Lower lobe of right lung (tissue), 2 donors: ENCODE measurements around the gene YPEL1. TPM values are rescaled to one million over a fixed set of nuclear protein-coding genes. Genes with fewer than 3 reads are reported as not detected.

ENCODE experiments used
- ATAC-seq, 2 donors: fragments of 200-7000 bp; cut with Tn5 transposase; one replicate each; pipeline ENCODE4 v1.9.1; 2020 to 2022; ENCODE audit warnings: mild to moderate bottlenecking in 2 of 2, moderate library complexity in 2 of 2
- DNase-seq: peaks from one replicate; pipeline ENCODE4 v3.0.0-alpha.2; 2020
- H3K27ac ChIP-seq: fragments of 200-600 bp; one replicate; pipeline ENCODE4 v1.8.0; 2022
- H3K27me3 ChIP-seq: fragments of 200-600 bp; one replicate; pipeline ENCODE4 v1.8.0; 2022; ENCODE audit warnings: low read depth
- H3K36me3 ChIP-seq: fragments of 200-600 bp; one replicate; pipeline ENCODE4 v1.8.0; 2022; ENCODE audit warnings: mild to moderate bottlenecking
- H3K4me1 ChIP-seq: fragments of 200-600 bp; one replicate; pipeline ENCODE4 v1.8.0; 2022
- H3K4me3 ChIP-seq: fragments of 200-600 bp; one replicate; pipeline ENCODE4 v1.8.0; 2022; ENCODE audit warnings: mild to moderate bottlenecking
- H3K9me3 ChIP-seq: fragments of 200-600 bp; one replicate; pipeline ENCODE4 v1.8.0; 2022
- intact Hi-C: fragments of 100-400 bp; cut with DNase I; formaldehyde crosslinking; loops from one replicate; pipeline ENCODE4 v1.11.0; 2022
- total RNA-seq: library from RNA; stranded (reverse); fragmentation: NEBNext Ultra II Directional; extraction: Animal tissue kit (Norgen Biotek cat#: 25700); gene quantifications from one replicate; pipeline ENCODE4 v1.2.1, GENCODE V29; 2021
- TF ChIP-seq, protein P1 (sequence below): fragments of 200-600 bp; IDR thresholded peaks from one replicate; pipeline ENCODE4 v1.8.0; 2022; ENCODE audit warnings: antibody characterized with exemption, mild to moderate bottlenecking
- donor health status: DM: no; HTN: yes; CAD: no; lungs with severe emphysema.

Gene YPEL1
- total RNA-seq, 1 donor from 2014 or later: 7.6 TPM

DNA sequence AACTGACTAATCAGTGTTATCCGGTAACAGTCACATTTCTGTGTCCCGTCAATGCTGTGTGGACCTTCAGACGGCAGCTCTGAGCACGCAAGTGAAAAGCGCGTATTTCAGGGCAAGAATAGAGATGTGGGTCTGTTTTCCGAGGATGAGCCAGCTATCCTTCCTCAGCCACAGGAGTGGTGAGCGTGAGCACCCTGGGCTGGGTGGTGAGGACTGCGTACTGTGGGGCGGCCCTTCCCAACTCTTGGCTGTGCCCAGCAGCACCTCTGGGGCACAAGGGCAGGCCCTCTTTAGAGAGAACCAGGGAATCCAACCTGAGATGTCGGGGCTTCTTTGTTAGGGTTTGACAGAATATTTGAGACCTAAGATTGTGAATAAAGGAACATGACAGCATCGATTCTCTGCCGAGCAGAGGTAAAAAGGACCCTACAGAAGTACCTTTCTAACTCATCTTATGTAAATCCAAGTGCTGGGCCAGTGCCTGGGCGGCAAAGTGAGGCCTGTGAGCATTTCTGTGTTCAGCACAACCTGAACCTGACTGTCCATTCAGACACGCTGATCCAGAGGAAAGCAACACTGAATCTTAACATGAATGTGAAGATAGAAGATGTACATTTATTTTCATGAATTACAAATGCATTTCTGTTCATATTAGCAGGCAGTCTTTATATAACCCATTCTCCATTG is 26.5 kb upstream of the YPEL1 start:
- no peak overlapping the region for H3K27ac ChIP-seq
- no peak overlapping the region for H3K4me3 ChIP-seq
- H3K9me3 ChIP-seq: no peaks in the 10 kb centered on the region
- no peak for ATAC-seq
- TF ChIP-seq, protein P1, sequence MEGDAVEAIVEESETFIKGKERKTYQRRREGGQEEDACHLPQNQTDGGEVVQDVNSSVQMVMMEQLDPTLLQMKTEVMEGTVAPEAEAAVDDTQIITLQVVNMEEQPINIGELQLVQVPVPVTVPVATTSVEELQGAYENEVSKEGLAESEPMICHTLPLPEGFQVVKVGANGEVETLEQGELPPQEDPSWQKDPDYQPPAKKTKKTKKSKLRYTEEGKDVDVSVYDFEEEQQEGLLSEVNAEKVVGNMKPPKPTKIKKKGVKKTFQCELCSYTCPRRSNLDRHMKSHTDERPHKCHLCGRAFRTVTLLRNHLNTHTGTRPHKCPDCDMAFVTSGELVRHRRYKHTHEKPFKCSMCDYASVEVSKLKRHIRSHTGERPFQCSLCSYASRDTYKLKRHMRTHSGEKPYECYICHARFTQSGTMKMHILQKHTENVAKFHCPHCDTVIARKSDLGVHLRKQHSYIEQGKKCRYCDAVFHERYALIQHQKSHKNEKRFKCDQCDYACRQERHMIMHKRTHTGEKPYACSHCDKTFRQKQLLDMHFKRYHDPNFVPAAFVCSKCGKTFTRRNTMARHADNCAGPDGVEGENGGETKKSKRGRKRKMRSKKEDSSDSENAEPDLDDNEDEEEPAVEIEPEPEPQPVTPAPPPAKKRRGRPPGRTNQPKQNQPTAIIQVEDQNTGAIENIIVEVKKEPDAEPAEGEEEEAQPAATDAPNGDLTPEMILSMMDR: no peak
- H3K27me3 ChIP-seq: no peaks in the 10 kb centered on the region
- no peaks in the 10 kb centered on the region for H3K4me1 ChIP-seq
- no peak for DNase-seq
- H3K36me3 ChIP-seq: peaks cover 89% of the 10 kb centered on the region
- intact Hi-C loops: no loop called here

DNA sequence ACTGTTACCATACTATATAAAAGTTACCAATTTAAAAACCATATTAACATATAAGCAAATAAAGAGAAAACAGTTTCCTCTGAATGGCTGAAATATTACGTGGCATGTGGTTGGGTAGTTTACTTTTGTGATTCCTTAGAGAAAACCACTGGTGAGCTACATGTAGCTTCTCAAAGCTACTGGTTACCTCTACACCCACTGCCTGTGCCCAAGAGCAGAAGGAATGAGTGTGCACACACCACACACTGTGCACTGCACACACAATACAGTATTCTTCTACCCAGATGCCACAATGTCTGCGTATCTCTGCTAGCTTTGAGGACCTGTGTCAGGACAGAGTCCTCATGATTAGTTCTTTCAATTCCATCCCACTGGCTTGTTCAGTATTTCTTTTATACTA is 25.5 kb upstream of the YPEL1 start:
- no peak for ATAC-seq
- intact Hi-C loops: no loop called here
- H3K27ac ChIP-seq: no peak overlapping the region
- H3K36me3 ChIP-seq: peaks cover 85% of the 10 kb centered on the region
- TF ChIP-seq, protein P1: no peak
- DNase-seq: no peak
- H3K4me1 ChIP-seq: no peaks in the 10 kb centered on the region
- H3K27me3 ChIP-seq: no peaks in the 10 kb centered on the region
- no peaks in the 10 kb centered on the region for H3K9me3 ChIP-seq
- H3K4me3 ChIP-seq: no peak overlapping the region

DNA sequence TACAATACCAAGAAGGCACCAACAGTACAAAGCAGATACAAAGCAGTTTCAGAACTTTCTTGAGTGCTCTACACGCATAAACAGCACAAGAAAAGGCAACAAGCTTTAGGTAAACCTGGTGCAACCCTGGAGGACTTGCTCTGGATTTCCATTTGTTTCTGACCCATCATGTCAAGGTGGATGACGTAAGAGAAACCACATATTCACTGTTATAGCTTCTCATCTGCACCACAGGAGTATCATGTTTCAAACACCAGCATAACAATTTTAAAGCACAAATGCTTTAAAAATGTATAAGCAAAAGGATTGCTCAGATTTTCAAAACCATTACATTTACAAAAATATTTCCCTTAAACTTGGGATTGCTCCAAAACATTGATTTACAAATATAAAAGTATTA is 25.0 kb upstream of the YPEL1 start:
- TF ChIP-seq, protein P1: no peak
- Histone ChIP-seq H3K9me3 (no peaks in the 10 kb centered on the region), H3K27me3 (no peaks in the 10 kb centered on the region), H3K4me1 (peaks cover 2% of the 10 kb centered on the region), H3K4me3 (no peak overlapping the region), H3K27ac (no peak overlapping the region), H3K36me3 (peaks cover 83% of the 10 kb centered on the region)
- ATAC-seq: no peak
- intact Hi-C loops: no loop called here
- no peak for DNase-seq

DNA sequence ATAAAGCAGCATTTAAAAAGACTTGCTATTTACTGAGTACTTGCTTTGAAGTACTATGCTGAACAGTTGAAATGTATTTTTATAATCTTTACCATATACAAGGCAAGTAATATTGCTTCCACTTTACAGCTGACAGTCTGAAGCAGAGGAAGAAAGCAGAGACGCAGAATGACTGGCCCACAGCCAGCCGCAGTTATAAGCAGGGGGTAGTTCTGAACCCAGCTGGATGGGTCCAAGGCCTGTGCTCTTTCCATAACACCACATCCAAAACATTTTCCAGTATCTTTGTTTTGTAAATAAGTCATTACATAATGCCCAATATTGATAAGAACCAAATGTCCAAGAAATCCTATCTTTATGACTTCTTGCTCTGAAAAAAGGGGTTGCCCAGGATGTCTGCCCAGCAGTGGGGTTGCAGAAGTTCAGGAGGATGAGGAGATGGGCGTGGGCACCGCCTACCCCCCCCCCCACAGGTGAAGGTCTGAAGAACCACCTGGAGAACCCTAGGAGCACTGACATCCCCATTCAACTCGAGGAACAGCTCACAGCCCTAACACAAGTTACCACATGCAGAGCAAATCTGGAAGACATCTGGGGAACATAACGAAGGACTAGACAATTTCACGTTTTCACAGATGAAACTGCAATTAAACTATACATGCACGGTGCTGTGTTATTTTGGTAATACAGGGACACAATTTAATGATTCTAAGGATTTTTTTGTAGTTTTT is 24.2 kb upstream of the YPEL1 start:
- H3K9me3 ChIP-seq: no peaks in the 10 kb centered on the region
- no peak overlapping the region for H3K27ac ChIP-seq
- DNase-seq (no peak), ATAC-seq (no peak)
- H3K36me3 ChIP-seq: peaks cover 75% of the 10 kb centered on the region
- TF ChIP-seq, protein P1: no peak
- H3K4me1 ChIP-seq: peaks cover 11% of the 10 kb centered on the region
- H3K4me3 ChIP-seq: no peak overlapping the region
- intact Hi-C loops: no loop called here
- H3K27me3 ChIP-seq: no peaks in the 10 kb centered on the region

DNA sequence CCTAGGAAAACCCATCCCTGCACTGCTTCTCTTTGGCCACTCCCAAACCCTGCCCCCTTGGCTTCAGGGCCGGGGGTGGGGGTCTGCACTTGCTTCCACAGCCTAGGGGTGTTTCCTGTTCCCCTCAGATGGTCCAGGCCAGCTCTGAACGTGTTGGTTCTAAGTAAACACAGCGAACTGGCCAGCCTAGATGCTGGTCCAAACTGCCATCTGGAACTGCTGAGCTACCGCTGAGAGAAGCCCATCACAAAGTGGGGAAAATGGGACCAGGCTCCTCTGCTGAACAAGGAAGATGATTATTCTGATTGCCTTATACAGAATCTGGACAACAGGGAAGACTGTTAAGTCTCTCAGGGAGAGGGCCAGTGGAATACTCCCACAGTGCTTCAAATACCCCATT is 23.5 kb upstream of the YPEL1 start:
- no peak overlapping the region for H3K4me3 ChIP-seq
- peaks cover 17% of the 10 kb centered on the region for H3K4me1 ChIP-seq
- ATAC-seq (no peak), DNase-seq (no peak)
- peaks cover 68% of the 10 kb centered on the region for H3K36me3 ChIP-seq
- no peaks in the 10 kb centered on the region for H3K27me3 ChIP-seq
- H3K27ac ChIP-seq: no peak overlapping the region
- H3K9me3 ChIP-seq: no peaks in the 10 kb centered on the region
- intact Hi-C loops: no loop called here
- TF ChIP-seq, protein P1: no peak
